MM.1S (cell line): ENCODE results near the gene CFAP61.

ENCODE experiments used
- DNase-seq: peaks from one replicate; pipeline ENCODE4 v3.0.0-alpha.2; 2015
- H2AFZ ChIP-seq: fragments of 300-600 bp; sonication (generic); 2 replicates; pipeline ENCODE4 v1.6.0; 2016; ENCODE audit warnings: antibody characterized with exemption, low read length
- H3F3A ChIP-seq: fragments of 300-600 bp; sonication (generic); 2 replicates; pipeline ENCODE4 v1.6.1; 2016; ENCODE audit warnings: mild to moderate bottlenecking, antibody characterized with exemption, low read length, moderate library complexity, mixed read lengths; ENCODE audit not compliant: insufficient read depth
- H3K27ac ChIP-seq: fragments of 300-600 bp; sonication (generic); 2 replicates; pipeline ENCODE4 v1.5.1; 2016; ENCODE audit warnings: mild to moderate bottlenecking, low read length
- H3K27me3 ChIP-seq: fragments of 300-600 bp; sonication (generic); replicated peaks from 2 replicates; pipeline ENCODE4 v1.6.0; 2016; ENCODE audit warnings: low read length; ENCODE audit not compliant: insufficient read depth
- H3K36me3 ChIP-seq: fragments of 300-600 bp; sonication (generic); replicated peaks from 2 replicates; pipeline ENCODE4 v1.6.1; 2016; ENCODE audit warnings: mild to moderate bottlenecking, low read length, mixed read lengths; ENCODE audit not compliant: insufficient read depth
- H3K4me1 ChIP-seq: fragments of 300-600 bp; sonication (generic); 2 replicates; pipeline ENCODE4 v1.6.1; 2016; ENCODE audit warnings: low read length, mixed read lengths
- H3K4me2 ChIP-seq: fragments of 300-600 bp; sonication (generic); 2 replicates; pipeline ENCODE4 v1.6.0; 2016; ENCODE audit warnings: low read depth, low read length
- H3K4me3 ChIP-seq: fragments of 300-600 bp; sonication (generic); 2 replicates; pipeline ENCODE4 v1.5.1; 2016; ENCODE audit warnings: low read length, mixed read lengths
- H3K79me2 ChIP-seq: fragments of 300-600 bp; sonication (generic); 2 replicates; pipeline ENCODE4 v1.6.1; 2016; ENCODE audit warnings: mixed run types, low read length, mixed read lengths
- H3K9ac ChIP-seq: fragments of 300-600 bp; sonication (generic); 2 replicates; pipeline ENCODE4 v1.6.1; 2016; ENCODE audit warnings: low read length, mixed read lengths
- H3K9me2 ChIP-seq: fragments of 300-600 bp; sonication (generic); replicated peaks from 2 replicates; pipeline ENCODE4 v1.6.1; 2016; ENCODE audit warnings: mild to moderate bottlenecking, low read length, mixed read lengths; ENCODE audit not compliant: insufficient read depth
- H3K9me3 ChIP-seq: fragments of 300-600 bp; sonication (generic); replicated peaks from 2 replicates; pipeline ENCODE4 v1.6.1; 2016; ENCODE audit warnings: mild to moderate bottlenecking, low read length, mixed read lengths; ENCODE audit not compliant: insufficient read depth
- H4K20me1 ChIP-seq: fragments of 300-600 bp; sonication (generic); 2 replicates; pipeline ENCODE4 v1.6.1; 2016; ENCODE audit warnings: mild to moderate bottlenecking, low read length, moderate library complexity, mixed read lengths; ENCODE audit not compliant: insufficient read depth
- CTCF ChIP-seq: fragments of 300-600 bp; sonication (generic); IDR thresholded peaks from 2 replicates; pipeline ENCODE4 v1.5.1; 2016; ENCODE audit warnings: antibody characterized with exemption, low read length, mixed read lengths
- EZH2 ChIP-seq: fragments of 300-600 bp; sonication (generic); optimal IDR thresholded peaks from 2 replicates; pipeline ENCODE3; 2017; ENCODE audit warnings: low read depth, mild to moderate bottlenecking, antibody characterized with exemption, low read length, mixed read lengths
- EZH2phosphoT487 ChIP-seq: fragments of 300-600 bp; sonication (generic); IDR thresholded peaks from 2 replicates; pipeline ENCODE4 v1.6.1; 2018; ENCODE audit warnings: antibody characterized with exemption, low read length

The CFAP61 gene

DNA sequence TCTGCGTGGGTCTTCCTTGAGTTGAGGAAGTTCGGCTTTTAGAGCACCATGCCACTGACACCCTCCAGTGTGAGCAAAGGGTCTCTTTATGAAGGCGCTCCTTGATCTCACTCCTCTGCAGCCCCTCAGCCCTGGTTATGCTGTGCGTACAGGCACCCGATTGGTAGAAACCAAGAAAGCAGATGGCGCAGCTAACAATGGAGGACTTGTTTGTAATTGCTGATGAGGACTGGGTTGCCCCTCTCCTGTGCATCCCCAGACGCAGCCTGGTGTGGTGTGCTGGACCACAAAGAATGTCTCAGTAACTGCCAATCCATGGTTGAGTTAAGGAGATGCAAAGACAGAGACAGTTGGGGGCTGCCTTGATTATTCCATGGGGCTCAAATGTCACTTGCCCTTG, 345.8 kb downstream of the CFAP61 start:
- H3K36me3 ChIP-seq: no peaks in the 10 kb centered on the region
- no peaks in the 10 kb centered on the region for H3K79me2 ChIP-seq
- DNase-seq: no peak
- no peaks in the 10 kb centered on the region for H4K20me1 ChIP-seq
- H3K9me3 ChIP-seq: no peaks in the 10 kb centered on the region
- H3K4me3 ChIP-seq: no peak overlapping the region
- no peaks in the 10 kb centered on the region for H3F3A ChIP-seq
- H3K27ac ChIP-seq: no peak overlapping the region
- H3K27me3 ChIP-seq: no peaks in the 10 kb centered on the region
- TF ChIP-seq EZH2 (no peak), CTCF (no peak), EZH2phosphoT487 (no peak)
- no peak overlapping the region for H3K4me2 ChIP-seq
- no peak overlapping the region for H3K9ac ChIP-seq
- no peaks in the 10 kb centered on the region for H3K9me2 ChIP-seq
- no peaks in the 10 kb centered on the region for H3K4me1 ChIP-seq
- no peak overlapping the region for H2AFZ ChIP-seq

DNA sequence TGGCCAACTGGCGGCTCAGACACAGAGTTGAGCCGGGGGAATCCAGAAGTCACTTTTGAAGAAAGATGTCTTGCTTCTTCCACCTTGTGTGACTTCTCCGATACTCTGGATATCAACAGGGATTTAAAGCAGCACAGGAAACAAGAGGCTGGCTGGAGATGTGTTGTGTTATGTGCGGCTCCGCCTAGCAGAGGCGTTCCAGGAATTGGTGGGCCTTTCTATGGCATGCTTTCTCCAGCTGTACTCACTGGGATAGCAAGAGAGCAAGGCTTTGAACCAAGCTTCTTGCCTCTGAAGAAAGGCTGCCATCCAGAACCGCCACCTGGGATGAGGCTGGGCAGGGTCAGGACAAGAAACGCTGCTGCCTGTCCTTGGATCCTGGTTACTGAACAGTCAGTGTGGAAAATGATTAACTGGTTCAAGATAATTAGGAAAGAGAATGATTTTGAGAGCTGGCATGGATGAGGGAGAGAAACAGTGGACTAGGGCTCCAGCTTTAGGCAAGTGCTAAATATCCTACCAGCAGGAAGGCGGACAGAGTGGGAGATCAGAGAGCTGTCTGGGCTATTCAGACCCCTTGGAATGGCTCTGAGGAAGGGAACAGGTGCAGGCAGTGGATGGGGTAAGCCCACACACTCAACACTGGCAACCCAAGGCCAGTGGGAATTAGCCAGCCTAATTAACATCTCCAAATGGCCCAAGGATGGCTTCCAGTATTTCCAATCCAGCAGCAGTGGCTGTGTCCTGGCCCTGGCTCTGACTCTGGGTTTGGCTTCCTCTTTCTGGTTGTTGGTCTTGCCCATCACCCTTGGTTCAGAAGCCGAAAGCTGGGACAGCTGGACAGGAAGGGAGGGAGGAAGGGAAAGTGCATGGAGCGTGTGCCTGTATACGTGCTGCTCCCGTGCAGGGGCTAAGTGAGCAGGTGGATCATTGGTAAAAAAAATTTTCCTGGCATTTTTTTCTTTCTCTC, 347.5 kb downstream of the CFAP61 start:
- H3K9ac ChIP-seq: no peak overlapping the region
- H3K4me2 ChIP-seq: no peak overlapping the region
- no peaks in the 10 kb centered on the region for H4K20me1 ChIP-seq
- no peaks in the 10 kb centered on the region for H3K79me2 ChIP-seq
- no peak overlapping the region for H2AFZ ChIP-seq
- TF ChIP-seq EZH2phosphoT487 (no peak), EZH2 (no peak), CTCF (no peak)
- H3K9me2 ChIP-seq: no peaks in the 10 kb centered on the region
- H3K9me3 ChIP-seq: no peaks in the 10 kb centered on the region
- DNase-seq: no peak
- no peaks in the 10 kb centered on the region for H3K27me3 ChIP-seq
- no peak overlapping the region for H3K4me3 ChIP-seq
- no peaks in the 10 kb centered on the region for H3K4me1 ChIP-seq
- H3F3A ChIP-seq: no peaks in the 10 kb centered on the region
- no peak overlapping the region for H3K27ac ChIP-seq
- no peaks in the 10 kb centered on the region for H3K36me3 ChIP-seq

- Histone ChIP-seq H3K9ac (no peak overlapping the region), H3K9me3 (no peaks in the 10 kb centered on the region), H2AFZ (no peak overlapping the region), H3K4me1 (no peaks in the 10 kb centered on the region), H3K79me2 (no peaks in the 10 kb centered on the region), H3K36me3 (no peaks in the 10 kb centered on the region), H3K27ac (no peak overlapping the region), H3K27me3 (no peaks in the 10 kb centered on the region), H3K9me2 (no peaks in the 10 kb centered on the region), H4K20me1 (no peaks in the 10 kb centered on the region), H3K4me2 (no peak overlapping the region), H3F3A (no peaks in the 10 kb centered on the region), H3K4me3 (no peak overlapping the region)
- TF ChIP-seq EZH2 (no peak), EZH2phosphoT487 (no peak), CTCF (no peak)
- no peak for DNase-seq
Observed at GRCh38 chr20:20401991-20402390, 349.7 kb downstream of the CFAP61 start.
